ENCODE measurements around the gene COL16A1. TPM values are rescaled to one million over a fixed set of nuclear protein-coding genes. Genes with fewer than 3 reads are reported as not detected.

Gene COL16A1
- total RNA-seq, 1 donor from 2014 or later = 0.42 TPM

GRCh38 chr1:31609514-31610118 is 94.2 kb downstream of the COL16A1 start:
- intact Hi-C loops (cut with micrococcal nuclease) = no loop called here

- intact Hi-C loops (cut with micrococcal nuclease) = no loop called here
These were observed 96.5 kb downstream of the COL16A1 start for GRCh38 chr1:31607360-31607759.

GRCh38 chr1:31605908-31606427 is 97.8 kb downstream of the COL16A1 start:
- intact Hi-C loops (cut with micrococcal nuclease) = no loop called here

Other genes with a start within 250 kb of the COL16A1 start
- gene TINAGL1, start 127.5 kb downstream of the COL16A1 start, total RNA-seq = not detected in 2 replicates
- gene HCRTR1, start 86.3 kb downstream of the COL16A1 start, total RNA-seq = not detected in 2 replicates
- 52.5 and 53.3 TPM in 2 replicates for gene PEF1, start 59.1 kb downstream of the COL16A1 start, total RNA-seq
- gene ADGRB2, start 60.3 kb upstream of the COL16A1 start, total RNA-seq = 0.17 and 0.39 TPM in 2 replicates
- gene SPOCD1, start 112.0 kb upstream of the COL16A1 start, total RNA-seq = not detected in 2 replicates
- 572 and 600 TPM in 2 replicates for gene PTP4A2, start 234.4 kb upstream of the COL16A1 start, total RNA-seq

Measured in T-helper 1 cell treated with Interleukin-12 subunit alpha and Interleukin-12 subunit beta and Interleukin-4 antibody, amounts not matched to agents 30 ng/mL and 1 ng/mL, for 36 hours (primary cell).